ENCODE measurements around the gene LRP6. TPM values are rescaled to one million over a fixed set of nuclear protein-coding genes. Genes with fewer than 3 reads are reported as not detected.

LRP6 gene
- total and polyA plus RNA-seq, 10 of the 15 experiments (the other 5 are each of a cell fraction or from before 2014, with no cell fraction given) = 1.5 to 14.9 (median 6.1) TPM

GRCh38 chr12:12088761-12089160, 178.1 kb downstream of the LRP6 start:
- DNase-seq (ENCODE audit: low read depth, low spot score) = no peak
- Histone ChIP-seq H3K4me1 (ENCODE audit: control insufficient read depth, insufficient read depth, low read length) (no peaks in the 10 kb centered on the region), H4K20me1 (ENCODE audit: control insufficient read depth, insufficient read depth) (no peaks in the 10 kb centered on the region), H2AFZ (ENCODE audit: control insufficient read depth, low read depth, low read length) (no peak overlapping the region), H3K27me3 (replicated peaks in 1 of 2; ENCODE audit: control insufficient read depth in 2 of 2, insufficient read depth in 2 of 2, low read length in 1 of 2) (0 out of 4 replicates have a peak, but pooled peaks cover 0 to 2% of the 10 kb centered on the region in 2 experiments), H3K4me3 (no peak overlapping the region), H3K9me3 (replicated peaks; ENCODE audit: control insufficient read depth, insufficient read depth, low read length) (no peaks in the 10 kb centered on the region), H3K79me2 (ENCODE audit: control insufficient read depth, insufficient read depth, low read length) (no peaks in the 10 kb centered on the region), H3K27ac (ENCODE audit: control insufficient read depth, insufficient read depth) (no peak overlapping the region), H3K36me3 (ENCODE audit: control insufficient read depth in 2 of 2, insufficient read depth in 2 of 2, low read length in 1 of 2) (no peaks in the 10 kb centered on the region), H3K4me2 (ENCODE audit: control insufficient read depth, insufficient read depth) (no peak overlapping the region), H3K9ac (ENCODE audit: control insufficient read depth, insufficient read depth, low read length) (no peak overlapping the region)
- in situ Hi-C loops (cut with MboI) = loop anchor here (10.0 kb wide), 1 partner anchor 616 kb away; no protein-coding TSS in a partner anchor
- intact Hi-C loops (cut with micrococcal nuclease; ENCODE audit: unreplicated experiment) = no loop called here
- RAD21 ChIA-PET (ENCODE audit: unreplicated experiment) = interaction anchor here (1.2 kb wide), 1 partner anchor 245 kb away, joined by 3 read pairs; no protein-coding TSS in a partner anchor
- WGBS (ENCODE audit: insufficient coverage, insufficient replicate concordance, low lambda C conversion rate, missing lambda C conversion rate) = 43% methylated on average over 9 of the region's 9 CpGs
- POLR2A ChIA-PET = interaction anchor here (0.6 kb wide), 1 partner anchor 169 kb away, joined by 3 read pairs; no protein-coding TSS in a partner anchor
- TF ChIP-seq BMI1 (IDR thresholded peaks at IDR 0.05; ENCODE audit: borderline replicate concordance) (no peak), SREBF2 (IDR thresholded peaks at IDR 0.05; ENCODE audit: low read length) (no peak), ASH2L (IDR thresholded peaks at IDR 0.05; ENCODE audit: borderline replicate concordance, low read depth) (no peak), NR2C1 (IDR thresholded peaks at IDR 0.05) (no peak), POLR2AphosphoS2 (IDR thresholded peaks at IDR 0.05; ENCODE audit: low read depth, low read length) (no peak), YY1 (IDR thresholded peaks at IDR 0.05; ENCODE audit: low read depth, low read length) (no peak), TCF12 (IDR thresholded peaks at IDR 0.05; ENCODE audit: low read depth, low read length) (no peak), ZNF207 (IDR thresholded peaks at IDR 0.05; ENCODE audit: borderline replicate concordance) (no peak), YBX1 (IDR thresholded peaks at IDR 0.05) (no peak), DPF2 (IDR thresholded peaks at IDR 0.05) (no peak), PML (IDR thresholded peaks at IDR 0.05; ENCODE audit: low read length) (no peak), TBL1XR1 (IDR thresholded peaks at IDR 0.05; ENCODE audit: low read depth, low read length) (no peak), GATAD2B (conservative IDR thresholded peaks at IDR 0.05; ENCODE audit: low read depth) (no peak)
- CTCF ChIA-PET = interaction anchor here (9.9 kb wide), 1 partner anchor 241 kb away, joined by 214 read pairs; no protein-coding TSS in a partner anchor
- no peak for ATAC-seq
- no TSS peak for BruUV-seq (replicated peaks)
- SMC1A ChIA-PET (ENCODE audit: uncharacterized antibody, unreplicated experiment) = interaction anchor here (1.1 kb wide), 1 partner anchor 244 kb away, joined by 3 read pairs; no protein-coding TSS in a partner anchor
- no peak for FAIRE-seq

All from GM12878 (cell line).